ENCODE data around the gene ADNP2.
A peak's percentile ranks its signal among the peaks of the same experiment; 100 is the strongest.

The ADNP2 gene

GRCh38 chr18:80106482-80107051 is 2.5 kb upstream of the ADNP2 start:
- no peaks in the 10 kb centered on the region for H3K27me3 ChIP-seq (ENCODE audit: insufficient read depth, low read length)
- peaks cover 35% of the 10 kb centered on the region; the same call in 1 of the 2 replicates for H3K4me1 ChIP-seq (ENCODE audit: insufficient read depth, low read length)
- H3K4me3 ChIP-seq (ENCODE audit: low read length) = no peak overlapping the region
- no peaks in the 10 kb centered on the region for H3K9me3 ChIP-seq (ENCODE audit: insufficient read depth, low read depth, low read length)
- H3K36me3 ChIP-seq (ENCODE audit: insufficient read depth, low read depth, low read length) = peaks cover 10% of the 10 kb centered on the region
- H3K27ac ChIP-seq (ENCODE audit: low read length) = no peak overlapping the region
- H3K9ac ChIP-seq (ENCODE audit: low read depth, low read length) = no peak overlapping the region

- Histone ChIP-seq H3K27ac (ENCODE audit: low read length) (no peak overlapping the region), H3K36me3 (ENCODE audit: insufficient read depth, low read depth, low read length) (peaks cover 13% of the 10 kb centered on the region), H3K9ac (ENCODE audit: low read depth, low read length) (no peak overlapping the region), H3K4me1 (ENCODE audit: insufficient read depth, low read length) (peaks cover 35% of the 10 kb centered on the region; the same call in 1 of the 2 replicates), H3K9me3 (ENCODE audit: insufficient read depth, low read depth, low read length) (no peaks in the 10 kb centered on the region), H3K27me3 (ENCODE audit: insufficient read depth, low read length) (no peaks in the 10 kb centered on the region), H3K4me3 (ENCODE audit: low read length) (no peak overlapping the region)
Observed at GRCh38 chr18:80107426-80107825, 1.6 kb upstream of the ADNP2 start.

- Histone ChIP-seq H3K4me1 (ENCODE audit: insufficient read depth, low read length) (peaks cover 35% of the 10 kb centered on the region; the same call in 1 of the 2 replicates), H3K27ac (ENCODE audit: low read length) (no peak overlapping the region), H3K9ac (ENCODE audit: low read depth, low read length) (no peak overlapping the region)
Observed at GRCh38 chr18:80108121-80108536, 933 bp upstream of the ADNP2 start.

GRCh38 chr18:80109676-80110078 is 615 bp downstream of the ADNP2 start:
- H3K27me3 ChIP-seq (ENCODE audit: insufficient read depth, low read length) = no peaks in the 10 kb centered on the region
- peaks cover 13% of the 10 kb centered on the region for H3K36me3 ChIP-seq (ENCODE audit: insufficient read depth, low read depth, low read length)
- peak overlapping the region; percentile 81 for H3K9ac ChIP-seq (ENCODE audit: low read depth, low read length)
- H3K4me3 ChIP-seq (ENCODE audit: low read length) = peak overlapping the region; percentile 92
- no peak overlapping the region for H3K27ac ChIP-seq (ENCODE audit: low read length)
- H3K9me3 ChIP-seq (ENCODE audit: insufficient read depth, low read depth, low read length) = no peaks in the 10 kb centered on the region
- peaks cover 30% of the 10 kb centered on the region for H3K4me1 ChIP-seq (ENCODE audit: insufficient read depth, low read length)

More at GRCh38 chr18:80108121-80108536, 933 bp upstream of the ADNP2 start:
- Histone ChIP-seq H3K36me3 (ENCODE audit: insufficient read depth, low read depth, low read length) (peaks cover 13% of the 10 kb centered on the region), H3K9me3 (ENCODE audit: insufficient read depth, low read depth, low read length) (no peaks in the 10 kb centered on the region), H3K27me3 (ENCODE audit: insufficient read depth, low read length) (no peaks in the 10 kb centered on the region), H3K4me3 (ENCODE audit: low read length) (no peak overlapping the region)

GRCh38 chr18:80112624-80113248 is 3.7 kb downstream of the ADNP2 start:
- Histone ChIP-seq H3K9ac (ENCODE audit: low read depth, low read length) (peak overlapping the region; percentile 17; the same call in 1 of the 2 replicates), H3K4me1 (ENCODE audit: insufficient read depth, low read length) (peaks cover 31% of the 10 kb centered on the region), H3K4me3 (ENCODE audit: low read length) (no peak overlapping the region; the same call in 1 of the 2 replicates), H3K27ac (ENCODE audit: low read length) (no peak overlapping the region), H3K36me3 (ENCODE audit: insufficient read depth, low read depth, low read length) (peaks cover 18% of the 10 kb centered on the region), H3K27me3 (ENCODE audit: insufficient read depth, low read length) (no peaks in the 10 kb centered on the region), H3K9me3 (ENCODE audit: insufficient read depth, low read depth, low read length) (no peaks in the 10 kb centered on the region)

- Histone ChIP-seq H3K4me1 (ENCODE audit: insufficient read depth, low read length) (peaks cover 47% of the 10 kb centered on the region), H3K27ac (ENCODE audit: low read length) (no peak overlapping the region), H3K9ac (ENCODE audit: low read depth, low read length) (no peak overlapping the region), H3K4me3 (ENCODE audit: low read length) (no peak overlapping the region), H3K27me3 (ENCODE audit: insufficient read depth, low read length) (no peaks in the 10 kb centered on the region), H3K9me3 (ENCODE audit: insufficient read depth, low read depth, low read length) (no peaks in the 10 kb centered on the region), H3K36me3 (ENCODE audit: insufficient read depth, low read depth, low read length) (peaks cover 41% of the 10 kb centered on the region)
Observed at GRCh38 chr18:80115035-80115434, 6.0 kb downstream of the ADNP2 start.

- Histone ChIP-seq H3K36me3 (ENCODE audit: insufficient read depth, low read depth, low read length) (peaks cover 59% of the 10 kb centered on the region), H3K9ac (ENCODE audit: low read depth, low read length) (peak overlapping the region; percentile 37; the same call in 1 of the 2 replicates), H3K9me3 (ENCODE audit: insufficient read depth, low read depth, low read length) (no peaks in the 10 kb centered on the region), H3K4me3 (ENCODE audit: low read length) (peak overlapping the region; percentile 34), H3K4me1 (ENCODE audit: insufficient read depth, low read length) (peaks cover 44% of the 10 kb centered on the region), H3K27ac (ENCODE audit: low read length) (peak overlapping the region; percentile 67), H3K27me3 (ENCODE audit: insufficient read depth, low read length) (no peaks in the 10 kb centered on the region)
Observed at GRCh38 chr18:80119111-80119510, 10.0 kb downstream of the ADNP2 start.

GRCh38 chr18:80120932-80121331 is 11.9 kb downstream of the ADNP2 start:
- no peaks in the 10 kb centered on the region for H3K9me3 ChIP-seq (ENCODE audit: insufficient read depth, low read depth, low read length)
- no peak overlapping the region for H3K9ac ChIP-seq (ENCODE audit: low read depth, low read length)
- peaks cover 59% of the 10 kb centered on the region for H3K36me3 ChIP-seq (ENCODE audit: insufficient read depth, low read depth, low read length)
- H3K27ac ChIP-seq (ENCODE audit: low read length) = peak overlapping the region; percentile 64
- no peaks in the 10 kb centered on the region for H3K27me3 ChIP-seq (ENCODE audit: insufficient read depth, low read length)
- no peak overlapping the region for H3K4me3 ChIP-seq (ENCODE audit: low read length)
- H3K4me1 ChIP-seq (ENCODE audit: insufficient read depth, low read length) = peaks cover 45% of the 10 kb centered on the region; the same call in 1 of the 2 replicates

GRCh38 chr18:80124131-80124530 is 15.1 kb downstream of the ADNP2 start:
- Histone ChIP-seq H3K9me3 (ENCODE audit: insufficient read depth, low read depth, low read length) (no peaks in the 10 kb centered on the region), H3K27ac (ENCODE audit: low read length) (no peak overlapping the region), H3K27me3 (ENCODE audit: insufficient read depth, low read length) (no peaks in the 10 kb centered on the region), H3K4me1 (ENCODE audit: insufficient read depth, low read length) (peaks cover 25% of the 10 kb centered on the region; the same call in 1 of the 2 replicates), H3K4me3 (ENCODE audit: low read length) (no peak overlapping the region), H3K9ac (ENCODE audit: low read depth, low read length) (no peak overlapping the region), H3K36me3 (ENCODE audit: insufficient read depth, low read depth, low read length) (peaks cover 53% of the 10 kb centered on the region)

- H3K9me3 ChIP-seq (ENCODE audit: insufficient read depth, low read depth, low read length) = no peaks in the 10 kb centered on the region
- no peak overlapping the region for H3K4me3 ChIP-seq (ENCODE audit: low read length)
- H3K36me3 ChIP-seq (ENCODE audit: insufficient read depth, low read depth, low read length) = peaks cover 38% of the 10 kb centered on the region
- no peak overlapping the region for H3K27ac ChIP-seq (ENCODE audit: low read length)
- no peak overlapping the region for H3K9ac ChIP-seq (ENCODE audit: low read depth, low read length)
- H3K27me3 ChIP-seq (ENCODE audit: insufficient read depth, low read length) = no peaks in the 10 kb centered on the region
- peaks cover 17% of the 10 kb centered on the region for H3K4me1 ChIP-seq (ENCODE audit: insufficient read depth, low read length)
Observed at GRCh38 chr18:80126797-80127196, 17.7 kb downstream of the ADNP2 start.

GRCh38 chr18:80127635-80128034 is 18.6 kb downstream of the ADNP2 start:
- H3K4me3 ChIP-seq (ENCODE audit: low read length) = no peak overlapping the region
- no peaks in the 10 kb centered on the region for H3K9me3 ChIP-seq (ENCODE audit: insufficient read depth, low read depth, low read length)
- H3K9ac ChIP-seq (ENCODE audit: low read depth, low read length) = no peak overlapping the region
- peaks cover 36% of the 10 kb centered on the region for H3K36me3 ChIP-seq (ENCODE audit: insufficient read depth, low read depth, low read length)
- H3K27ac ChIP-seq (ENCODE audit: low read length) = no peak overlapping the region
- H3K27me3 ChIP-seq (ENCODE audit: insufficient read depth, low read length) = no peaks in the 10 kb centered on the region
- H3K4me1 ChIP-seq (ENCODE audit: insufficient read depth, low read length) = peaks cover 17% of the 10 kb centered on the region

Measured in iPS-20b (cell line).